CD1c-positive myeloid dendritic cell (primary cell): ENCODE data around the gene ITGB2.
A peak's percentile ranks its signal among the peaks of the same experiment; 100 is the strongest.
"Not testable (repeated sequence)": the region's sequence is repeated elsewhere in the genome, so short reads cannot be mapped to it uniquely, and the experiment has no call there.

Experiments
- DNase-seq: peaks from one replicate; pipeline ENCODE4 v3.0.0-alpha.2; 2016; ENCODE audit errors: extremely low spot score

The ITGB2 gene

GRCh38 chr21:44884097-44884496 lies 36.6 kb downstream of the ITGB2 start:
- DNase-seq = peak; percentile 19

DNA sequence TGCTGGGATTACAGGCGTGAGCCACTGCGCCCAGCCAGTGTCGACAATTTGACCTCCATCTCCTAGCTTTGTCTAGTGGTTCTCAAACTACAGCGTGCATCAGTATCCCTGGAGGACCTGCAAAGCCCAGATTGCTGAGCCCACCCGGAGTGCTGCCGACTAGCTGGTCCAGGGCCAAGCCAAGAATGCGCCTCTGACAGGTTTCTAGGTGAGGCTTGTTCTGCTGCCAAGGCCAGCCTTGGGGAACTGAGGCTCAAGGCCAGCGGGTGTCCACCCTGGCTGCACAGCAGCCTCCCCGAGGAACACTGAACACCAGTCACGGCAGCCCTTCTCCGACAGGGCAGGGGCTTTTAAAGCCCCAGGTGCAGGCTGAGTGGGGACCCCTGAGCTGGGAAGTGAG lies 37.4 kb downstream of the ITGB2 start:
- no peak for DNase-seq

- DNase-seq = no peak
Measured at GRCh38 chr21:44881198-44881872, 39.4 kb downstream of the ITGB2 start.

GRCh38 chr21:44880405-44881197 lies 40.1 kb downstream of the ITGB2 start:
- peak; percentile 95 for DNase-seq

DNA sequence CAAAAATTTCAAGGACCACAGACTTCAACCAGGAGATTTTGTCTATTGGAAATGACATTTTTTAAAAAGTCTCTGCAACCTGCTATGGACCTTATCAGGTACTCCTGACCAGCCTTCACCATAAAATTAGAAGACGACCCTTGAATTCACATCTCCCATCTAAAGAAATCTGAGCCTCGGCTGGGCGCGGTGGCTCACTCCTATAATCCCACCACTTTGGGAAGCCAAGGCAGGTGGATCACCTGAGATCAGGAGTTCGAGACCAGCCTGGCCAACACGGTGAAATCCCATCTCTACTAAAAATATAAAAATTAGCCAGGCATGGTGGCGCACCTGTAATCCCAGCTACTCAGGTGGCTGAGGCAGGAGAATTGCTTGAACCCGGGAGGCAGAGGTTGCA lies 41.5 kb downstream of the ITGB2 start:
- DNase-seq = not testable (repeated sequence)

GRCh38 chr21:44878053-44878982 lies 42.4 kb downstream of the ITGB2 start:
- DNase-seq = peak; percentile 89

- DNase-seq = no peak
Measured at GRCh38 chr21:44876849-44877575, 43.7 kb downstream of the ITGB2 start.

DNA sequence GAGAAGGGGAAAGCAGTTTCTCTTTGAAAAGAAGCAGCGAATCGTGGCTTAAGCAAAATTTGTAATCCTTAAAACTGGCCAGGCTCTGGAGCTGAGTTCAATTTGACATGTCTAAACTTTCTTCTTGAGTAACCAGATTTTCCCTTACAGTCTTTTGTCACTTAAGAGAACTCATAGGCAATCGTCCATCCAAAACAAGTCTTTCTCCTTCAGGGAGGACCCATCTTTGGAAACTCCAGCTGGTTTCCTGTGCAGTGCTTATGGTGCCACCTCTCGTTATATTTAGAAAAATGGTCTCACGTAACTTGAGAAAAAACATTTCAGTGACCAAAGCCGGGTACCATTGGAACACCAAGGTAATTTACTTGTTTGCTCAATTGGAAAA lies 45.4 kb downstream of the ITGB2 start:
- peak; percentile 45 for DNase-seq

GRCh38 chr21:44874497-44875315 lies 46.0 kb downstream of the ITGB2 start:
- peak; percentile 85 for DNase-seq

- no peak for DNase-seq
Measured at GRCh38 chr21:44874240-44874496, 46.5 kb downstream of the ITGB2 start.

DNA sequence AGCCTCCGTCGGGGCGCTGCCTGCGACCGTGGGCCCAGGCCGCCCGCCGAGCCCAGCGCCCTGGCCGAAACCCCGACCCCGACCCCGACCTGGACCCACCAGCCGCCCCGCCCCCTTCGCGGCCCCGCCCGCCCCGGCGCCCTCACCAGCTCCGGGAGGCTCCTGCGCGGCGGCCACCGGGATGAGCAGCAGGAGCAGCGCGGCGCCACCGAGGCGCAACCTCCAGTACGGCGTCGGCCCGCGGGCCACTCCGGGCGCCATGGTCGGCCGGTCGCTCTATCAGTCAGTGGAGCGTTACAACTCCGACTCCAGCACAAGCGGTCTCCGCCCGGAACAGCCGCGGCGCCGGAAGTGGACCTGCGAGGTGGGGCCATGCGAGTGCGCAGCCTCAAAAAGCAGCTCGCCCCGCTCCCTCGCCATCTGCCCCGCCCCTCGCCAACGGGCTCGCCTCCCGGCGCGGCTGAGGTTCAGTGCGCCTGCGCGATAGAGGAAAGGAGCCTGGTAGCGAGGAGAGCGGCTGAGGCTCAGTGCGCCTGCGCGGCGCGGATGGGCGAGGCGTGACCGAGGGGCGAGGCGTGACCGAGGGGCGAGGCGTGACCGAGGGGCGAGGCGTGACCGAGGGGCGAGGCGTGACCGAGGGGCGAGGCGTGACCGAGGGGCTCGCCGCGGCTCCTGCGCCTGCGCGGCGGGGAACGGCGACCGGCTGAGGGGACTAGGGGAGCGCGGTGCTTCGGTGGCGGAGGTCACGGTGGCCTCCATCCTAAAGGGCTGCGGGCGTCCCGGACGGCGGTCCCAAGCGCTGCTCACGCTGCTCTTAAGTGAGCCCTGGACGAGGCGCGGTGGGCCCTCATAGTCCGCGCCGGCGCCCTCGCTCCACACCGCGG lies 47.1 kb downstream of the ITGB2 start, which contains the start of gene PTTG1IP:
Gene PTTG1IP (minus strand): TSS at position 335 of the 884 bp plus-strand sequence. CDS start 74 bp downstream, at position 261.
- DNase-seq = peak; percentile 100

GRCh38 chr21:44872649-44873355 lies 47.9 kb downstream of the ITGB2 start:
- peak; percentile 54 for DNase-seq

DNA sequence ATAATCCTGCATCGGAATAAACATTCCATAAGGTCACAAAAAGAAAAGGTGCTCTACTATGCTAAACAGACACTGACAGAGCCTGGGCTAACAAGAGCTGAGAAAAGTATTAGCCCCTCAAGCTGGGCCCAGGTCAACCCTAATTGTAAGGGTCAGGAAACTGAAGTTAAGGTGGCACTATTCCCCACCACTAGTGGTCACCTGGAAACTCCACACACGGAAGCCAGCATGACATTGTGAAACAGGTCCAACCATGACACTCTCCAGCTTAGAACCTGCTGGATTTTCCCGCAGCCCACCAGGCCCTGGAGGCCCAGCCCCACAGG lies 48.4 kb downstream of the ITGB2 start:
- no peak for DNase-seq

DNA sequence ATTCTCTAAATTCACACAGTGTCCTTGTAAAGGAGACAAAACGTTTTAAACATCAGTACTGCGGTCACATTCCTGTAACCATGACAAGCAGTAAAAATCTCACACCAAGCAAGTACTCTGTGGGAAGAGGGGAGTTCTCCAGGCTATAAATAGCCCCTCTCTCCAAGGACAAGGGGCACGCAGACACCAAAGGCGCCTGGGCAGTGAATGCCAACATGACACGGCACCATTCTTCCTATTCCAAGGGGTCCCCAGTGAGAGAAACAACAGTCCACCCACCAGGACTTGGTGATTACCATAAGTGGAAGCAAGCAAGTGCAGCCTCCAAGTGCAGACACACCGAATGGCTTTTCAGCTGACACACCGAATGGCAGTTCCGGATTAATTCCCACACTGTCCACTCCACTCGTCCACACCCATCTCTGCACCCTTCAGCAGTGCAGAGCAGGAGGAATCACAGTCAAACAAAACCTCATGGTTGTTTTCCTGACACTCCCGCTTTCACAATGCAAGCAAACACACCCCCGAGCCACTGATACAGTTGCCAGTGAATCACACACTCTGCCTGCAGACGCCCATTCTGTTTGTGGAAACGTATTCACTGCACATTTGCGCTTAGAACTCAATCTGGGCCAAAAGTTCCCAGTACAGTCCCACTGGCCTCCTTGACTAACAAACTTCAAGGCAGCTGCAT lies 49.0 kb downstream of the ITGB2 start:
- DNase-seq = peak; percentile 71

- no peak for DNase-seq
Measured at GRCh38 chr21:44870748-44871495, 49.8 kb downstream of the ITGB2 start.

GRCh38 chr21:44869781-44870747 lies 50.6 kb downstream of the ITGB2 start:
- peak; percentile 51 for DNase-seq

GRCh38 chr21:44868707-44869106 lies 52.0 kb downstream of the ITGB2 start:
- DNase-seq = no peak
